EH (cell line): Measurements from ENCODE around the gene HDAC7.
A peak's percentile ranks its signal among the peaks of the same experiment; 100 is the strongest.

ENCODE experiments used
- DNase-seq: peaks from one replicate; pipeline ENCODE4 v3.0.0-alpha.2; 2015; ENCODE audit warnings: low read depth

Gene HDAC7

GRCh38 chr12:47745485-47746041 is 74.1 kb downstream of the HDAC7 start:
- no peak for DNase-seq

- DNase-seq, result no peak
Observed at GRCh38 chr12:47744778-47745436, 74.8 kb downstream of the HDAC7 start.

DNA sequence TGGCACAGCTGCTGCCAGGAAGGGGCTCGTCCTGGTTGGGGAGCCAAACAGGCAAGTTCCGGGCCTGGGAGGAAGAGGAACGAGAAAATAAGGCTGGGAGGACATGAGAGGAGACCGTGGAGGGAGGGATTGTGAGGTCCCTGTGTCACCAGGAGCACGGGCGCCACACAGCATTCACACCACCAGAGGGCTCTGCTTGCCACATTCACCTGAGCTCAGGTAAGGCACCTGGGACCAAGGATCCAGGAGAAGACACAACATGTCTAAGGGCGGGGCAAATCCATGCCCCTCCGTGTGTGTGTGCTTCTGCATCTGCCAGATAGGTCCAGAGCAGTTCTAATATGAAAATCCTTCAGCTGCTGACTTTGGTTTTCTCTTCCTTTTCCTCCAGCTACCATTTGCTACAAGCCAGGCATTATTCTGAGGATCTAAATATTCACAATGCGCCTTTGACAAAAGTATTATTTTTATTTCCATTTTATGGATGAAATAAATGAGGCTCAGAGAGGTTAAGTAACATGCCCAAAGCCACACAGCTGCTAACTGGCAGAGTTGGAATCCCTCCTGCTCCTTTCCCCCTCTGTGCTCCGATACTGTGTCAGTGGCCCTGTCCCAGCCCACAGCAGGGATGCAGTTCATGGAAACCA is 75.6 kb downstream of the HDAC7 start:
- DNase-seq, result no peak

- no peak for DNase-seq
Observed at GRCh38 chr12:47743311-47743860, 76.3 kb downstream of the HDAC7 start.

- DNase-seq, result peak; percentile 39
Observed at GRCh38 chr12:47742253-47742825, 77.4 kb downstream of the HDAC7 start.

DNA sequence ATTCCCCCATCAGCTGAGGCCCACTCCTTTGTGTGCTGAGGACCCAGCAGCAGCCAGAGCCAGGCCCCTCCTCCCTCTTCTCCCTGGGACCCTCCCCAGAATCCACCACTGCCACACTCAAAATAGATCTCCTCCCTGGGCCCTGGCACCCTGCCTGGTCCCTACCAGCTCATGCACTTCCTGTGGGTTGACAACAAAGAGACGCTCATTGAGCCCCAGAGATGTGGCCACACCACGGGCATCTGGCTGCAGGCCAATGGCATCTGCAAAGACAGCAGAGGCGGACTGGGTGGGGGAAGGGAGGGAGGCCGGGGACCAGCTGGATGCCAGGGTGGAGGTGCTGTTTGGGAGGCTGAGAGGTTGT is 78.4 kb downstream of the HDAC7 start:
- DNase-seq, result peak; percentile 55

DNA sequence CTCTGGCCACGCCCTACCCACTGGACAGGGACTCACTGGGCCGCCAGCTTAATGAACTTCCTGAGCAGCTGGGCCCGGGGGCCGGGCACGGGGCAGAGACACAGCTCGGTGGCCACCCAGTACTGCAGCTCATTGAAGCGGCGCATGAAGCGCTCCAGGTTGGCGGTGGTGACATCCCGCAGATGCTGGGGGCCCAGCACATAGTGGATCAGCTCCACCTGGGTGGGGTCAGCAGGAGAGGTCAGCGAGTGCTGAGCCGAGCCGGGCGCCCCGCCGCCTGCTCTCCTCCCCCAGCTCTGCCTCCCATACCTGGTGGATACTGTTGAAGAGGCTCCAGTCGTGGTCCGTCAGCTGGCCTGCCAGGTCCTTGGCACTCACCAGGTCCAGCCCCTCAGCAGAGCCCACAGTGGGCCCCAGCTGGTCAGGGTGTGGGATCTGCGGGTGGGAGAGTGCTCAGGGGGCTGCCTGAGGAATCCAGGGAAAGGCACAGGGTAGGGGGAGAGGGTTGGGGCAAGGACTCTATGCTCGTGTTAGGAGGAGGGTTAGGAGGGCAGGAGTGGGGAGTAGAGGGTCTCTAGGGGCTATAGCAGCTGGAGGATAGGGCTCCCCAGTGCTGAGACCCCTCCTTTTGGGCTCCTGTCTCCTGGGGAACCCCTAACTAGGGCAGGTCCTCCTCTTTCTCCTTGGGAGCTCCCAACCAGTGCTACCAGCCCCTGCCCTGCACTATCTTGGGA is 78.9 kb downstream of the HDAC7 start:
- DNase-seq, result no peak

- DNase-seq, result no peak
Observed at GRCh38 chr12:47739979-47740378, 79.7 kb downstream of the HDAC7 start.

- no peak for DNase-seq
Observed at GRCh38 chr12:47739297-47739696, 80.4 kb downstream of the HDAC7 start.

GRCh38 chr12:47737936-47738594 is 81.6 kb downstream of the HDAC7 start:
- no peak for DNase-seq

DNA sequence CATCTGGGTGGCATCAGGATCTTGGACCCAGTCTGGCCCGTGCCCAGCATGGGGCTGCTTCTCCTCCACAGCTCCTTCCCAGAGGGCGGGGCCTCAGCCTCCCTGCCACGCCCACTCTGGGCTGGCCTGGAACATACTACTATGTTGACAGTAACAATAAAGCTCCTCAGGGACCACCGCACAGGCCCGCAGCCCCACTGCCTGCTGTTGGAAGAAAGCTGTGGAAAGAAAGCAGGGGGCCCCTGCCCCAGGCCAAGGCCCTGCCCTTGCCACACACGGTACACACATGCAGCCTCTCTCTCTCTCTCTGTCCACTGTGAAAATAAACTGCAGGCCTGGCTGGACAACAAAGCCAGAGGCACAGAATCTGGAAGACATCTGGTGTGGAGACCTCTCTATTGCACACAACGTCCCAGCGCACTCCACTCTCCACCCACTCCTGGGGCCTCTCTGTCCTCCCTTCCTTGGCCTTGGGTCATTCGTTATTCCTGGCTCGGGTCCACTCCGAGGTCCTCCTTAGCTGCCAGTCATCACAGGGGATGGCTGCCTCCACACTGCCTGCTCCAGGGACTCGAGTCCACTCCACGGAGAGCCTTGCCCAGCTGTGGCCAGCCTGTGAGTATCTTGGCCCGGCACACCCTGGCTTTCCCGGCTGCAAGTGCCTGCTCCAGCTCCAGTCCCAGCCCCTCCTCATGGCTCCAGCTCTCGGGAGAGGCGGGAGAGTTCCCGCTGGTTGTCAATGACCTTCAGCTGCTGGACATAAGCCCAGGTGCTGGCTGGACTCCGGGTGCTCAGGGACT is 82.6 kb downstream of the HDAC7 start:
- DNase-seq, result peak; percentile 81

DNA sequence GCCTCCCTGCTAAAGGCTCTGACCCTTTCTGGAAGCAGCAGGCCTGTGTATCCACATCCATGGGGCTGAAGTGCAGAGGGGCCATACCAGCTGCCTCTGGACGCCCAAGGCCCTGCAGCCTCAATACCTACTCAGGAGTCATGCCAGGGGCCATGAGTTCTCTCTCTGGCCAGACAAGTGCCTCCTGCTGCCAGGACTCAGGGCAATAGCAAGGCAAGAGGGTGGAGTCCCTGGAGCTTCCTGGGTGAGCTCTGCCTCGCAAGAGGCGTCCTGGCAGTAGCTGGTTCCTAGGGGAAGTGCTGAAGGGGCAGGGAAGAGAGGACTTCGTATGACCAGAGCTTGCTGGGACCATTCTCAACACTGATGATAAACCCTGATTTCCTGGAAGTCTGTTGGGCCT is 83.5 kb downstream of the HDAC7 start:
- DNase-seq, result no peak

- no peak for DNase-seq
Observed at GRCh38 chr12:47735649-47736048, 84.1 kb downstream of the HDAC7 start.

DNA sequence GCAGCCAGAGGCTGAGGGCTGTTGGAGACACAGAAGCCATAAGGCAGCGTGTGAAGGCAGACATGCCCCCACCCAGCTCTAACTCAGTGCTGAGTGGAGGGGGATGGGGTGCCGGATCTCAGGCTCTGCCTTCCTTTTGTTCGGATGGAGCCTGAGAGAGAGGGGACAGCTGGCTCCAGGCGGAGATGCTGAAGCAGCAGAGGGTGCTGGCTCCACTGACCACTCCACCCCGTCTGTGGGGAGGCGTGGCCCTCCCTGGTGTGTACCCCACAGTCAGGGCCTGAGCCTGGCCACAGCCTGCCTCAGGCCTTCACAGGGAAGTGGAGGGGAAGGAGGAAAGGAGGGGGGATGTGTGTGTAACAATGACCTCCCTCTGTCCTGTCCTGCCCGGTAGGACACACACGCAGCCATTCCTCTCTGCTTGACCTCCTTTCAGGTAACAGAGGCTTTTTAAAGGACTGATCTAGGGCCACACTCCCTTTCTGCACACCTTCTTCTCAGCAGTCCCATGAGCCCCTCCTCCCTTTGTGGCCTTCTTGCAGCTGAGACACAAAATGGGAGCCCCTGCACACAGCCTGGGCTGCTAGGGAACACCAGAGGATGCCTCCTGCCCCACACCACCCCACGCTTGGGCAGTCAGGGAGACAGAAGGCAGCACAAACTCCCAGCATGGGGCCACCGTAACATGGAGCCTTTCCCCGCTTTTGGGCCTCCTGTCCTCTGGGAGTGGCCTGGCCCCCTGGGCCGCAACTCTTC is 84.8 kb downstream of the HDAC7 start:
- DNase-seq, result no peak

DNA sequence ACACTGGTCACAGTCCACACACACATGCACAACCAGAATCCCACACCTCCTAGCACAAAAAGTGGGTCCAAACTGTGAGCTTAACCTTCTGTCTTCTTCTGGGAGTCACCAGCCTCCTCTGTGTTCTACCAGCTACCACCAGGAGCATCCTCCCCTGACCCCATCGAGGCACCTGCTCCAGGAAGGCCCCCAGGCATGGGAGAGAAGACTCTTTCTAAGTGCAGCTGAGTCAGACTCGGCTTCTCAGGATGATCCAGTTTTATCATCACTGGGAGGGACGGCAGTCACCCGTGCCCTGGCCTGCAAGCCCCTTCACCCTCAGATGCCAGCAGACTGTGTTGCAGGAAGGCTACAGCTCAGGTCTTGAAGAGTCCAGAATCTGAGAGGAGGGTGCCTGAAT is 86.6 kb downstream of the HDAC7 start:
- no peak for DNase-seq
